GM12878 (cell line): Measurements from ENCODE around the gene ZCCHC17. TPM values are rescaled to one million over a fixed set of nuclear protein-coding genes. Genes with fewer than 3 reads are reported as not detected.

Source experiments
- ATAC-seq: fragments of 200-7000 bp; cut with Tn5 transposase; 3 replicates; pipeline ENCODE4 v1.9.1; 2020; ENCODE audit warnings: mild to moderate bottlenecking, moderate library complexity
- BruUV-seq: library from RNA; stranded (reverse); fragments of 400-500 nt; replicated peaks from 2 replicates; lab custom pipeline; 2021; lab: Mats Ljungman, UMichigan
- CTCF ChIA-PET: fragments of 300-600 bp; sonication (Branson Sonifier 250); formaldehyde crosslinking; extraction: SDS; loops from one replicate; lab custom pipeline; 2021; ENCODE audit warnings: inconsistent platforms; lab: Yijun Ruan, JAX
- POLR2A ChIA-PET: fragments of 350-600 bp; formaldehyde crosslinking; extraction: SDS; loops from one replicate; lab custom pipeline; 2021; ENCODE audit warnings: inconsistent platforms; lab: Charles Lee
- RAD21 ChIA-PET: fragments of 300-600 bp; sonication (Branson Sonifier 250); formaldehyde crosslinking; loops from one replicate; lab custom pipeline; 2023; ENCODE audit warnings: antibody characterized with exemption; ENCODE audit not compliant: unreplicated experiment; lab: Charles Lee
- SMC1A ChIA-PET: fragments of 300-600 bp; sonication (Branson Sonifier 250); formaldehyde crosslinking; loops from one replicate; lab custom pipeline; 2023; ENCODE audit not compliant: unreplicated experiment, uncharacterized antibody; lab: Charles Lee
- DNase-seq: peaks from one replicate; pipeline ENCODE4 v3.0.0-alpha.2; 2011; ENCODE audit warnings: low read depth, low spot score
- FAIRE-seq: peaks from 3 replicates; lab custom pipeline; 2011; peaks lifted over from hg19 to GRCh38; lab: Jason Lieb, UNC
- H2AFZ ChIP-seq: 2 replicates; pipeline ENCODE4 v1.6.0; 2011; ENCODE audit warnings: low read depth, low read length, control low read depth; ENCODE audit not compliant: control insufficient read depth
- H3K27ac ChIP-seq: 2 replicates; pipeline ENCODE4 v1.5.1; 2011; ENCODE audit warnings: control low read depth; ENCODE audit not compliant: control insufficient read depth, insufficient read depth
- H3K27me3 ChIP-seq, 2 experiments: replicated peaks in 1 of 2; 2 replicates each; pipeline versions ENCODE4 v1.6.0 to v1.6.1; 2011; ENCODE audit warnings: low read length in 1 of 2; ENCODE audit not compliant: control insufficient read depth in 2 of 2, insufficient read depth in 2 of 2
- H3K36me3 ChIP-seq, 2 experiments: 2 replicates each; pipeline ENCODE4 v1.5.1; 2011; ENCODE audit warnings: low read length in 1 of 2; ENCODE audit not compliant: control insufficient read depth in 2 of 2, insufficient read depth in 2 of 2
- H3K4me1 ChIP-seq: 2 replicates; pipeline ENCODE4 v1.6.1; 2011; ENCODE audit warnings: mild to moderate bottlenecking, low read length, moderate library complexity, mixed read lengths; ENCODE audit not compliant: control insufficient read depth, insufficient read depth
- H3K4me2 ChIP-seq: 2 replicates; pipeline ENCODE4 v1.6.0; 2011; ENCODE audit warnings: control low read depth; ENCODE audit not compliant: control insufficient read depth, insufficient read depth
- H3K4me3 ChIP-seq: fragments of 200-600 bp; sonication (generic); 2 replicates; pipeline ENCODE4 v1.5.1; 2016
- H3K79me2 ChIP-seq: 2 replicates; pipeline ENCODE4 v1.6.0; 2011; ENCODE audit warnings: low read length; ENCODE audit not compliant: control insufficient read depth, insufficient read depth
- H3K9ac ChIP-seq: 2 replicates; pipeline ENCODE4 v1.8.0; 2011; ENCODE audit warnings: low read length, control low read depth, mixed read lengths; ENCODE audit not compliant: control insufficient read depth, insufficient read depth
- H3K9me3 ChIP-seq: replicated peaks from 3 replicates; pipeline ENCODE4 v1.5.1; 2011; ENCODE audit warnings: mild to moderate bottlenecking, low read length; ENCODE audit not compliant: control insufficient read depth, insufficient read depth
- H4K20me1 ChIP-seq: 2 replicates; pipeline ENCODE4 v1.6.0; 2011; ENCODE audit not compliant: control insufficient read depth, insufficient read depth
- BMI1 ChIP-seq: fragments of 450-650 bp; IDR thresholded peaks from 2 replicates; pipeline ENCODE4 v1.6.1; 2016; ENCODE audit warnings: mild to moderate bottlenecking, moderate library complexity, borderline replicate concordance
- DPF2 ChIP-seq: fragments of 450-650 bp; IDR thresholded peaks from 2 replicates; pipeline ENCODE4 v1.6.1; 2017; ENCODE audit warnings: mild to moderate bottlenecking
- RAD21 ChIP-seq: IDR thresholded peaks from 2 replicates; pipeline ENCODE4 v1.6.1; 2011; ENCODE audit warnings: mild to moderate bottlenecking, low read depth, low read length, moderate library complexity; ENCODE audit not compliant: insufficient read depth
- SMC3 ChIP-seq: IDR thresholded peaks from 2 replicates; pipeline ENCODE4 v1.6.1; 2011; ENCODE audit warnings: low read length, improper control_type of control experiment, borderline replicate concordance
- STAT3 ChIP-seq: IDR thresholded peaks from 2 replicates; pipeline ENCODE4 v1.6.1; 2011; ENCODE audit warnings: low read depth, low read length, improper control_type of control experiment
- SUPT20H ChIP-seq: IDR thresholded peaks from 2 replicates; pipeline ENCODE4 v1.6.1; 2011; ENCODE audit warnings: low read depth, mild to moderate bottlenecking, low read length, moderate library complexity, borderline replicate concordance; ENCODE audit not compliant: control insufficient read depth
- ZNF217 ChIP-seq: fragments of 450-650 bp; IDR thresholded peaks from 2 replicates; pipeline ENCODE4 v1.6.1; 2017; ENCODE audit warnings: antibody characterized with exemption, mild to moderate bottlenecking
- WGBS: methylation state at CpG from one replicate; pipeline ENCODE4 v1.1.6; 2016; ENCODE audit warnings: low lambda C conversion rate; ENCODE audit not compliant: insufficient replicate concordance, insufficient coverage; ENCODE audit errors: missing lambda C conversion rate; 5-methylcytosine and 5-hydroxymethylcytosine counted together
- in situ Hi-C: fragments of 300-500 bp; cut with MboI; formaldehyde crosslinking; loops from 9 replicates; pipeline ENCODE4 v1.14.3; 2018; ENCODE audit warnings: mixed read lengths
- intact Hi-C: fragments of 100-400 bp; cut with micrococcal nuclease; formaldehyde crosslinking; loops from one replicate; pipeline ENCODE4 v1.14.2; 2022; ENCODE audit not compliant: unreplicated experiment
- polyA plus RNA-seq, 11 experiments: library from polyadenylated mRNA; depleted of rRNA in 4 of 11; unstranded in 6 of 11; stranded (reverse) in 5 of 11; fragments of >200 nt; fragmentation: Nextera tagmentation in 4 of 11; fragmentation: Illumina TruSeq in 1 of 11; extraction: Ambion mirVana in 4 of 11; extraction: Trizol in 1 of 11; gene quantifications; 1 replicate in 1 of 11; 2 replicates in 10 of 11; pipeline versions ENCODE4 v1.2.1 to v1.2.3, GENCODE V29; 2011 to 2016; ENCODE audit warnings: inconsistent platforms in 2 of 11, missing spikeins in 2 of 11, low read depth in 1 of 11
- total RNA-seq, 4 experiments: library from RNA; depleted of rRNA in 3 of 4; stranded (reverse); fragments of >200 nt in 3 of 4; fragmentation: Illumina TruSeq in 1 of 4; extraction: Trizol in 1 of 4; gene quantifications; 2 replicates each; pipeline versions ENCODE4 v1.2.1 to v1.2.3, GENCODE V29; 2013 to 2021
- TF ChIP-seq, protein P1 (sequence below), 3 experiments: IDR thresholded peaks in 2 of 3; conservative IDR thresholded peaks in 1 of 3; 2 replicates each; pipeline ENCODE4 v1.5.1; 2011; ENCODE audit warnings: low read depth in 3 of 3, low read length in 3 of 3, mild to moderate bottlenecking in 3 of 3, control low read depth in 2 of 3, moderate library complexity in 2 of 3, inconsistent platforms in 1 of 3, mixed read lengths in 1 of 3; ENCODE audit not compliant: control insufficient read depth in 2 of 3, insufficient read depth in 1 of 3; ENCODE audit errors: extremely low read depth in 1 of 3

The ZCCHC17 gene
- total and polyA plus RNA-seq, 10 of the 15 experiments (the other 5 are each of a cell fraction or from before 2014, with no cell fraction given) = 22.3 to 86.3 (median 47.0) TPM

DNA sequence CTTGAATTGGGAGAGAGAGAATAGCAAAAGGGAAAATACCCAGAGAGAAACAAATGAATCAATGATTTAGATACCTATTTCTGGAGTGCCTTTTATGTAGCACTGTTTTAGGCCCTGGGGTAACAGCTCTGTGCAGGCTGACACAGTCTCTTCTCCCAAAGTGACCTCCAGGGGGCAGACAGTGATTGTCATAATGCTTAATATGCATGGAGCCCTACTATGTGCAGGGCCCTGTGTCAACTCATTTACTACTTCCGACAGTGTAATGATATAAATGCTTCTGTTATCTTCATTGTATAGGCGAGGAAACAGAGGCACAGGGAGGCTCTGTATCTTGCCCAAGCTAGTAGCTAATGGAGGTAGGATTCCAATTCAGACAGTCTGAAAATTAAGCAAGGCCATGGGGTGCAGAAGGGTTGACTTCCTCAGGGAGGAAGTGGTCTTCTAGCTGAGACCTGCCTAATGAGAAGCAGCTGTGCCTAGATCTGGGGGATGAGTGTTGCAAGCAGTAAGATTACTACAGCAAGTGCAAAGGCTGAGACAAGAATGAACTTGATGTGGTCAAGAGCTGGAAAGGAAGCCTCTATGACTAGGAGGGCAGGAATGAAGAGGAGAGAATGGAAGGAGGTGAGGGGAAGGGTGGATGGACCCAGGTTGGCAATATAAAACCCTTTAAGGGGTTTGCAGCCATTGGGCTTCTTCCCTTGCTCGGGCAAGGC, 100.0 kb downstream of the ZCCHC17 start:
- ChIA-PET RAD21 (interaction anchor here (0.6 to 5.1 kb wide), 6 partner anchors 25 to 392 kb away, joined by 3 to 99 read pairs (median 3); no protein-coding TSS in a partner anchor), CTCF (interaction anchor here (0.7 to 6.3 kb wide), 16 partner anchors 13 to 348 kb away, joined by 3 to 204 read pairs (median 4); partner anchors contain the start of genes FABP3, SERINC2, SNRNP40 and ZCCHC17)

More for the DNA sequence above, 100.0 kb downstream of the ZCCHC17 start:
- TF ChIP-seq, protein P1, sequence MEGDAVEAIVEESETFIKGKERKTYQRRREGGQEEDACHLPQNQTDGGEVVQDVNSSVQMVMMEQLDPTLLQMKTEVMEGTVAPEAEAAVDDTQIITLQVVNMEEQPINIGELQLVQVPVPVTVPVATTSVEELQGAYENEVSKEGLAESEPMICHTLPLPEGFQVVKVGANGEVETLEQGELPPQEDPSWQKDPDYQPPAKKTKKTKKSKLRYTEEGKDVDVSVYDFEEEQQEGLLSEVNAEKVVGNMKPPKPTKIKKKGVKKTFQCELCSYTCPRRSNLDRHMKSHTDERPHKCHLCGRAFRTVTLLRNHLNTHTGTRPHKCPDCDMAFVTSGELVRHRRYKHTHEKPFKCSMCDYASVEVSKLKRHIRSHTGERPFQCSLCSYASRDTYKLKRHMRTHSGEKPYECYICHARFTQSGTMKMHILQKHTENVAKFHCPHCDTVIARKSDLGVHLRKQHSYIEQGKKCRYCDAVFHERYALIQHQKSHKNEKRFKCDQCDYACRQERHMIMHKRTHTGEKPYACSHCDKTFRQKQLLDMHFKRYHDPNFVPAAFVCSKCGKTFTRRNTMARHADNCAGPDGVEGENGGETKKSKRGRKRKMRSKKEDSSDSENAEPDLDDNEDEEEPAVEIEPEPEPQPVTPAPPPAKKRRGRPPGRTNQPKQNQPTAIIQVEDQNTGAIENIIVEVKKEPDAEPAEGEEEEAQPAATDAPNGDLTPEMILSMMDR (IDR thresholded peaks at IDR 0.05 in 2 of 3, conservative IDR thresholded peaks at IDR 0.05 in 1 of 3; ENCODE audit: control insufficient read depth in 2 of 3, extremely low read depth in 1 of 3, insufficient read depth in 1 of 3, low read depth in 3 of 3, low read length in 3 of 3) = peak; percentile 22 to 44 (median 36); a peak in 4 of 6 replicates
- TF ChIP-seq SMC3 = 0 out of 2 replicates have a peak, but pooled peaks have one; percentile 16
- TF ChIP-seq RAD21 = peak; percentile 27; the same call in 1 of the 2 replicates
- no peak for TF ChIP-seq STAT3
- 0 out of 2 replicates have a peak, but pooled peaks have one; percentile 27 for TF ChIP-seq BMI1
- TF ChIP-seq ZNF217 = 0 out of 2 replicates have a peak, but pooled peaks have one; percentile 55
- TF ChIP-seq SUPT20H = no peak
- TF ChIP-seq DPF2 = peak; percentile 96
- TF ChIP-seq, all 136 proteins: peak for 6
- H3K27ac ChIP-seq = no peak overlapping the region
- in situ Hi-C loops (no loop called here), intact Hi-C loops (no loop called here)
- H3K4me3 ChIP-seq = no peak overlapping the region
- no peak for ATAC-seq
- no TSS peak for BruUV-seq
- no peak overlapping the region for H3K9ac ChIP-seq
- H4K20me1 ChIP-seq = no peaks in the 10 kb centered on the region
- no peak overlapping the region for H3K4me2 ChIP-seq
- H3K9me3 ChIP-seq = no peaks in the 10 kb centered on the region
- POLR2A ChIA-PET = interaction anchor here (0.5 to 1.8 kb wide), 3 partner anchors 25 to 291 kb away, joined by 5 to 6 read pairs (median 5); no protein-coding TSS in a partner anchor
- SMC1A ChIA-PET = interaction anchor here (0.6 to 11.5 kb wide), 8 partner anchors 23 to 200 kb away, joined by 3 to 132 read pairs (median 4); no protein-coding TSS in a partner anchor
- peak; percentile 27 for FAIRE-seq
- H3K36me3 ChIP-seq = no peaks in the 10 kb centered on the region
- H2AFZ ChIP-seq = no peak overlapping the region
- no peak for DNase-seq
- 69% methylated on average over 3 of the region's 3 CpGs for WGBS
- H3K4me1 ChIP-seq = peaks cover 2% of the 10 kb centered on the region
- H3K27me3 ChIP-seq = no peaks in the 10 kb centered on the region; a peak in 1 of 4 replicates
- H3K79me2 ChIP-seq = no peaks in the 10 kb centered on the region
